GM10248 (cell line): Measurements from ENCODE around the gene XRRA1.
A peak's percentile ranks its signal among the peaks of the same experiment; 100 is the strongest.
"Not testable (repeated sequence)": the region's sequence is repeated elsewhere in the genome, so short reads cannot be mapped to it uniquely, and the experiment has no call there.

ENCODE experiments used
- CTCF ChIA-PET: fragments of 300-600 bp; sonication (Branson Sonifier 250); formaldehyde crosslinking; extraction: SDS; loops from one replicate; lab custom pipeline; 2021; ENCODE audit warnings: antibody characterized with exemption; lab: Yijun Ruan, JAX
- POLR2A ChIA-PET: fragments of 350-650 bp; sonication (Branson Sonifier 250); formaldehyde crosslinking; extraction: SDS; loops from one replicate; lab custom pipeline; 2020; ENCODE audit warnings: antibody characterized with exemption; lab: Yijun Ruan, JAX
- DNase-seq: peaks from one replicate; pipeline ENCODE4 v3.0.0; 2012; ENCODE audit errors: extremely low spot score
- TF ChIP-seq, protein P1 (sequence below): IDR thresholded peaks from 2 replicates; pipeline ENCODE4 v1.5.1; 2012; ENCODE audit warnings: mild to moderate bottlenecking, low read depth; ENCODE audit errors: extremely low read depth, missing control alignments, control extremely low read depth

XRRA1 gene

DNA sequence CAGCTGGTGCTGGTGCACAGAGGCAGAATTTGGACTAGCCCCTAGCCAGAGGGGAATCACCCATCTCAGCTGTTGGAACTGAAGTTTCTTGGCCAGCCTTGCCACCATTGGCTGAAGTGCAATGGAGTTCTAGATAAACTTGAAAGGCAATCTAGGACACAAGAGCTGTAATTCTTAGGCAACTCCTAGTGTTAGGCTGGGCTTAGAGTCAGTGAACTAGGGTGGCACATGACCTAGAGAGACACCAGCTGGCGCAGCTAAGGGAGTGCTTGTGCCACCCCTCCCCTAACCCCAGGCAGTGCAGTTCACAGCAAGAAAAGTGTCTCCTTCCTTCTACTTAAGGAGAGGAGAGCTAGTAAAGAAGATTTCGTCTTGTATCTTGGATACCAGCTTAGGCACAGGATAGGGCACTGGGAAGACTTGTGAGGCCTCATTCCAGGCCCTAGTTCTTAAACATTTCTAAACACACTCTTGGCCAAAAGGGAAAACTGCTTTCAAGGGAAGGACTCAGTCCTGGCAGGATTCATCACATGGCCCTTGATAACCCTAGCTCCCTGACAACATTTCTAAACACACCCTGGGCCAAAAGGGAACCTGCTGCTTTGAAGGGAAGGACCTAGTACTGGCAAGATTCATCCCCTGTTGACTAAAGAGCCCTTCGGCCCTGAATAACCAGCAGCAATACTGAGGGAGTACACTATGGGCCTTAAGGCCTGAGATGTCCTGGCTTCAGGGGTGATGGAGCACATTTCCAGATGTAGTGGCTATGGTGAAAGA, 53.4 kb downstream of the XRRA1 start:
- no peak for DNase-seq
- POLR2A ChIA-PET: no interaction called here
- CTCF ChIA-PET: interaction anchor here (1.2 to 1.3 kb wide), 2 partner anchors 10 to 136 kb away, joined by 3 read pairs; no protein-coding TSS in a partner anchor
- TF ChIP-seq, protein P1, sequence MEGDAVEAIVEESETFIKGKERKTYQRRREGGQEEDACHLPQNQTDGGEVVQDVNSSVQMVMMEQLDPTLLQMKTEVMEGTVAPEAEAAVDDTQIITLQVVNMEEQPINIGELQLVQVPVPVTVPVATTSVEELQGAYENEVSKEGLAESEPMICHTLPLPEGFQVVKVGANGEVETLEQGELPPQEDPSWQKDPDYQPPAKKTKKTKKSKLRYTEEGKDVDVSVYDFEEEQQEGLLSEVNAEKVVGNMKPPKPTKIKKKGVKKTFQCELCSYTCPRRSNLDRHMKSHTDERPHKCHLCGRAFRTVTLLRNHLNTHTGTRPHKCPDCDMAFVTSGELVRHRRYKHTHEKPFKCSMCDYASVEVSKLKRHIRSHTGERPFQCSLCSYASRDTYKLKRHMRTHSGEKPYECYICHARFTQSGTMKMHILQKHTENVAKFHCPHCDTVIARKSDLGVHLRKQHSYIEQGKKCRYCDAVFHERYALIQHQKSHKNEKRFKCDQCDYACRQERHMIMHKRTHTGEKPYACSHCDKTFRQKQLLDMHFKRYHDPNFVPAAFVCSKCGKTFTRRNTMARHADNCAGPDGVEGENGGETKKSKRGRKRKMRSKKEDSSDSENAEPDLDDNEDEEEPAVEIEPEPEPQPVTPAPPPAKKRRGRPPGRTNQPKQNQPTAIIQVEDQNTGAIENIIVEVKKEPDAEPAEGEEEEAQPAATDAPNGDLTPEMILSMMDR: no peak

DNA sequence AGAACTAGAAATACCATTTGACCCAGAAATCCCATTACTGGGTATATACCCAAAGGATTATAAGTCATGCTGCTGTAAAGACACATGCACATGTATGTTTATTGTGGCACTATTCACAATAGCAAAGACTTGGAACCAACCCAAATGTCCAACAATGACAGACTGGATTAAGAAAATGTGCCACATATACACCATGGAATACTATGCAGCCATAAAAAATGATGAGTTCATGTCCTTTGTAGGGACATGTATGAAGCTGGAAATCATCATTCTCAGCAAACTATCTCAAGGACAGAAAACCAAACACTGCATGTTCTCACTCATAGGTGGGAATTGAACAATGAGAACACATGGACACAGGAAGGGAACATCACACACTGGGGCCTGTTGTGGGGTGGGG, 55.9 kb downstream of the XRRA1 start:
- DNase-seq, POLR2A ChIA-PET, CTCF ChIA-PET: not testable (repeated sequence)

DNA sequence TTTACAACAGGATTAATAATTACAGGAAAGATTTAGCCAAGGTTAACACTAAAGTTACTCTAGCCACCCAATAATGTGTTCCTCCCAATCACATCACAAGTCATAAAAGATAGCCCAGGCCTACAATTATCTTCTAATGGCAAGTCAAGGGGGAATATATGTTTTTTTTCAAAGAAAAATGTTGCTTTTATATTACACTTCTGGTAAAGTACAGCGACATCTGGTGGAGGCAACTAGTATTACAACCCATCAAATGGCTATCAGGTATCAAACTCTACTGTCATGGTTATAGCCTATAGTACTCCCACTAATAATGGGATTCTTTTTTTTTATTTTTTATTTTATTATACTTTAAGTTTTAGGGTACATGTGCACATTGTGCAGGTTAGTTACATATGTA, 71.8 kb downstream of the XRRA1 start:
- TF ChIP-seq, protein P1: peak; percentile 8
- no peak for DNase-seq
- ChIA-PET POLR2A (no interaction called here), CTCF (interaction anchor here (3.3 kb wide), 1 partner anchor 13 kb away, joined by 9 read pairs; no protein-coding TSS in a partner anchor)

DNA sequence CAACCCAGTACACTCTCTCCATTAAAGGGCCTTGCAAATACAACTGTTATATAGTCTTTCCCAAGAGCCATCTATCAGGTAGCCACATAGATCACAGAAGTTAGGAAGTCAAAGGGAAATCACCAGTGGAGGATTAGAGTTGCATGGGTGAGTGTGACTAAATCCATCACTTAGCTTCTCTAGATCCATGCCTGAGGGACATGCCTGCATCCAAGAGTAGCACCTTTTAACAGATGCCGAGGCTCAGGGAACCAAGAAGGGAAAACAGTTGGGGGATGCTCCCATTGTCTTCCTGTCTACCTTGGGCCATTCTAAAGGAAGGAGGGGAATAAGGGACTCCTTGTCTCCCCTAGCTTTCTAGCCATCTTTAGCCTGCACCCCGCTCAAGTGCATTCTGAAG, 77.9 kb downstream of the XRRA1 start:
- DNase-seq: no peak
- CTCF ChIA-PET: interaction anchor here (1.0 to 2.3 kb wide), 3 partner anchors 21 to 53 kb away, joined by 3 to 5 read pairs (median 3); no protein-coding TSS in a partner anchor
- TF ChIP-seq, protein P1: no peak
- POLR2A ChIA-PET: no interaction called here

DNA sequence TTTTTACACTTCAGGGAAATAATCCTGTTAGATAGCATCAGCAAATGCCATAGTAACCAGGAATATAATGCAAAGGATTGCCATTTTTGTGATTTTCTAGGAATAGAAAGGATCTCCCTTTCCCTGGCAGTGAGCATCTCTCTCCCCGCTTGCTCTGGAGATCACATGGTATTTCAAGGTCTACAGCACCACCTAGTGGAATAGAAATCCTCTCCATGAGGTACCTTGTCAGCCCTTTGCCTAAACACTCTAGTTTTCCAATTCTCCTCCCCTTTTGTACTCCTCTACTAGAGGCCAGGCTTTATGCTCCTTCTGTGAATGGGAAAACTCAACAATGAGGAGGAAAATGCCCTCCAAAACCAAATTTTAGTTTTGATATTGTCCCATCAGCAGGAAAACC, 78.4 kb downstream of the XRRA1 start:
- ChIA-PET CTCF (interaction anchor here (1.6 to 2.3 kb wide), 2 partner anchors 32 to 168 kb away, joined by 5 to 7 read pairs; no protein-coding TSS in a partner anchor), POLR2A (no interaction called here)
- no peak for DNase-seq
- TF ChIP-seq, protein P1: peak; percentile 29

DNA sequence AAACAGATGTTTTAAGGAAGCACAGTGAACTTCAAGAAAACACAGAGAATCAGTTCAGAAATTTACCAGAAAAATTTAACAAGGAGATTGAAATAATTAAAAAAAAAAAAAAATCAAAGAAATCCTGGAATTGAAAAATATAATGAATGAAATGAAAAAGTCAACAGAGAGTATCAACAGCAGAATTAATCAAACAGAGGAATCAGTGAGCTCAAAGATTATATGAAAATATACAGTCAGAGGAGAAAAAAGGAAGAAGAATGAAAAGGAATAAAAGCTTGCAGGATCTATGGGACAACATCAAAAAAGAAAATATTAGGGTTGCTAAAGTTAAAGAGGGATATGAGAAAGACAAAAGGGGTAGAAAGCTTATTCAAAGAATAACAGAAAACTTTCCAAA, 82.3 kb downstream of the XRRA1 start:
- TF ChIP-seq, protein P1: no peak
- no peak for DNase-seq
- ChIA-PET POLR2A (no interaction called here), CTCF (no interaction called here)

DNA sequence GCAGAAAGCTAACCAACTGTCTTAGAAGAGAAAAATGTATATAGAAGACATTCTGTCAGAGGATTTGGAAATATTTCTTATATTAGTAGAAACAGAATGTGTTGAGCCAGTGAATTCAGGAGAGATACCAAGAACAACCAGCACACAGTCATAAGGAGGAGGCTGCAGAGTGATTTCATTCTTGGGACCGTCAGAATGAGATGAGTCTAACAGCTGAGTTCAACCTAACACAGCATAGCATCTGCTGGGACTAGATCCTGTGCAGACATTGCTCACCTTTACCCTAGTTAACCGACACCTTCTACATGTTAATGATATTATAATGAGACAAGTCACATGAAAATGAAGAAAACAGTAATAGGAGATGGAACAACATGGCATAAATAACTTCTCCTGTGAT, 85.5 kb downstream of the XRRA1 start:
- ChIA-PET POLR2A (no interaction called here), CTCF (interaction anchor here (1.5 to 2.0 kb wide), 2 partner anchors 12 to 67 kb away, joined by 3 to 9 read pairs; no protein-coding TSS in a partner anchor)
- TF ChIP-seq, protein P1: no peak
- DNase-seq: no peak
